Activated effector memory CD4-positive, alpha-beta T cell treated with Interleukin-2 at 50 U/mL for 16 hours (primary cell): Measurements from ENCODE around the gene ZNF503.
"Not testable (repeated sequence)": the region's sequence is repeated elsewhere in the genome, so short reads cannot be mapped to it uniquely, and the experiment has no call there.

Experiments
- DNase-seq: peaks from one replicate; pipeline ENCODE4 v3.0.0-alpha.2; 2020

The ZNF503 gene

DNA sequence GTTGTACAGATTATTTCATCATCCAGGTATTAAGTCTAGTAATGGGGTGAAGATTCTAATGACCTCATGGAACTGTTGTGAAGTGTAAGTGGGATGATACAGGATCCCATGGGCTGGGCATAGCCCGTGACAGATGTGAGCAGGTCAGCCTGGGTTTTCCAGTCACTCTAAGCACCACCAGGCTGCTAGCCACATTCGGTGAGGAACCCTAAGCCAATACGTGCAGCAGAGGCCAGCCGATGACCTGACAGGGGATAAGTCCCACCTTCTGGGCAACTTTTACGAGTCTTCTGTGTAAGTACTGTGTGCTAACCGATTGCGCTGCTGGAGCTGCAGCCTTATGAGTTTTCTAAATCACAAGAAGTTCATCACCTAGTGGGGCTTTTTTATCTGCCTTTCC, 7.3 kb downstream of the ZNF503 start:
- DNase-seq: no peak

DNA sequence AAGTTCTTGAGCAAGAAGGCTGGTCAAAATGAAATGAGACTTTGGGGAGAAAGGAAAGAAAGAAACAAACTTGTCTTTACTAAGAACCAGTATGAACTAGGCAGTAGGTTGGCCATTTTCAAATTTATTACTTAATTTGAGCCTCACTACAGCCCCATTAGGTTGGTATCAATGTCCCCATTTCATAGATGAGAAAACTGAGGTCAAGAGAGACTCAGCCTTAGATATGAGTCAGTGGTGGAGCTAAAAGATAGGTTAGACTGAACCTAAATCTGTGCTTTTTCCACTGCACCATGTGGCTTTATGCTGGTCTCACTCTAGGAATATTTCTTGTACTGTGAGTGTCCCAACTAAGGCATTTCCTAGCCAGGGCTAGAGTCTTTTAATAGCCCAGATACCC, 8.8 kb downstream of the ZNF503 start:
- DNase-seq: no peak

DNA sequence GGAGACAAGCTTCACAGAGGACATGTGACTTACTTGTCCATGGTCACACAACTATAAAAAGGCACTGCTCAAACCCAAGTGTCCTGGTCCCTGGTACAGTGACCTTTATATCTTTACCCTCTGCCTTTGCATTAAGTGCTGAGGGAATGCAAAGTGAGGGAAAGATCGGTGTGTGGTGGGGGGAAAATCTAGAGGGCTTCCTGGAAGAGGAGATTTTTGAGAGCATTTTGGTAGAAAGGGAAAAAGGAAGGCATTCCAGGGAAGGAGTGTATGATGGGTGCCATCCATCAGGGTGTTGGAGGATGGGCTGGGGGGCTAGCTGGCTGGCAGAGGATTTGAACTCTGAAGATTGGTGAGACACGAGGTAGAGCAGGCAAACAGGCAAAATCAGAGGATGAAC, 9.3 kb downstream of the ZNF503 start:
- no peak for DNase-seq

DNA sequence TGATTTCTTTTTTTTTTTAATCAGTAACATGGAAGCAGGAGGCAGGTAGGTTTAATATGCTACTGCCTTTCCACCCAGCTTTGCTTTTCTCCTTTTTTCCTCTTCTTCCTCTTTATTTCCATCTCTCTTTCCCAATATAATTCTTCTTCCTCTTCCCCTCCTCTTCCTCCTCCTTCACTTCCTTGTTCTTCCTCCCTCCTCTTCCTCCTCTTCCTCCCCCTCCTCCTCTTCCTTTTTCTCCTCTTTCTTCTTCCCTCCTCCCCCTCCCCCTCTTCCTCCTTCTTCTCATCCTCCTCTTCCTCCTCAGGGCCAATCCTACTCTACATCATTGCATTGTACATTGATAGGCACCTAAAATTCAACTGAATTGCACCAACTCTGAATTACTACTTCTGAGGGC, 11.4 kb downstream of the ZNF503 start:
- DNase-seq: no peak

DNA sequence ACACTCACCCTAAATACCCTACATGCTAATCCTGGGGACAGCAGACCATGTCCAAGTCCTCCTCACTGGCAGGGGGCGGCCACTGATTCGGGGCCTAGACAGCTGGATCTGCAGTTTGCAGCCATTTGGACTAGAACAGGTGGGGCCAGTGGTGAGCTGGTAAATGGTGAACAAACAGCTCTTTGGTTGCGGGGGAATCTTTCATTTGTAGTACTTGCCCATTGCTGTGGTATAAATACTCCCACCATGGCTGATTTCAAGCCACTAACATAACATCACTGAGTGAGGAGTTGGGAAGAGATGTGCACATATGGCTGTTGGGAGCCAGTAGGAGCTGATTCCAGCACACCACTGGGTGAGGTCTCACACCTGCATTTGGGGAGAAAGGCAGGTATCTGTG, 13.5 kb downstream of the ZNF503 start:
- DNase-seq: no peak

DNA sequence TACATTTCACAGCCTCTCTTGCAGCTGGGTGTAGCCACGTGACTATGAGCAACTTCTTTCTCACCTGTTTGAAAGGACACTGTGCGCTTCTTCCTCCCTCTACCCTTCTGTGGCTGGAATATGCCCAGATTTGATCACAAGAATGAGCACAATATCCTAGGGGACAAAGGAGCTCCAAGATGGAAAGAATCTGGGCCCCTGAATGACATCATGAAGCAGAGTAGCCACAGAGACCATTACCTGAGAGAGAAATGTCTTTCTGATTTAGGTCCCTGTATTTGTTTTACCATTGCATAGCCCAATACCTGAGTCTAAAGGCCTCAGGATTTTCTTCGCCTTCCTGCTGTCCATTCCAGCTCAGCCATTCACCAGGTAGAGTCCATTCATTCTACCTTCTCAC, 15.4 kb downstream of the ZNF503 start:
- no peak for DNase-seq

DNA sequence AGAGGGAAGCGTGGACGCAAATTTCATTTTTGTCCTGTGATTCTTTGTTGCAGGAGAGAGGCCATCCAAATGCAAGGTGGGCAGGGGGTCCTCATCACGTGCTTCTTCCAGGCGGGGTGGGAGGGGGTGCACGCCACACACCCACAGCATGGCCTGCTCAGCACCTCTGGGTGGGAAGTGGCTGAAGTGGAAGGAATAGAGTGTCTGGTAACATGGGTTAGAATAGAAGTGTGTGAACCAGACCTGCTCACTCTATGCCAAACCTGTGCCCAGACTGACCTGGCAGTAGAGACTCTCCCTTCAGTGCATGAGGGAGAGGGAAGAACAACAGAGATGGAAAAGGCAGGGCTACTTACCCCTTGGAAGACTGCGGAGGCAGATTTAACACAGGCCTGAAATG, 21.7 kb downstream of the ZNF503 start:
- DNase-seq: no peak

DNA sequence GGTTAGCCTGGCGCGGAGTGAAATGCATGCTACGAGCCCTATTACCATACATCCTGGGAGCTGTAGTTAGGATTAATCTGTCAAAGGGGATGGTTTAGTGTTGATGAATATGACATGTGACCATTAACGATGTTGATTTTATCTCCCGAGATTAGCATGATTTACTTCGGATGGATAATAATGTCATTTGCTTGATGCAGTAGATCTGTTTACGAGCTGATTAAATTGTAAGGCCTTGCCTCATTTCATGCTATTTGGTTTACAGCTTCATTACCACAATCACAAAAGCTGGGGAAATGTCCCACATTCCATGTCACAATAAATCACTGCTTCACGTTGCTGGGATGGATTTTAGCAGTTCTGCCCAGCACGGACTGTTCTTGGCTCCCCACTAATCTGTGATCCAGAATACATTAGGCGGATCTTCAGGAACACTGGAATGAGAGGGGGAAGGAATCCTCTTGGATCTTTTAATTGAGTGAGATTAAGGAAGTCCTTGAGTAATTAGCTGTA, 22.3 kb downstream of the ZNF503 start:
- DNase-seq: no peak

DNA sequence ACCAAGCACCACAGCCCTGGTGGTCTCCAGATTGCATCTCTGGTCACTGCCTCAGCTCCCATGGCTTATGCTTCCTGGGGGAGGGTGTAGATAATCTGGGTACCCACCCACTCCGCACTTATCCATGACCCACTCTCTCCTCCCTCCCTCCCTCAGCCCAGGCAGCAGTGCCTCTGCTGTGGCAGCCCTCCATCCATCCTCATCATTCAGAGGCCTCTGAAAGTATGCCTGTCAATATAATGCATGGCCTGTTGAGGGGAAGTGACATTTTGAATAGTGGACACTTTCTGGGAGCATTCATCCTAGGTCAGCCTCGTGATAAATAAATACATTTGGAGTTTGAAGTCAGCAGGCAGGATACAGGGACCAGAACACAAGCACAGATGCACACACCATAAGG, 23.2 kb downstream of the ZNF503 start:
- DNase-seq: no peak

DNA sequence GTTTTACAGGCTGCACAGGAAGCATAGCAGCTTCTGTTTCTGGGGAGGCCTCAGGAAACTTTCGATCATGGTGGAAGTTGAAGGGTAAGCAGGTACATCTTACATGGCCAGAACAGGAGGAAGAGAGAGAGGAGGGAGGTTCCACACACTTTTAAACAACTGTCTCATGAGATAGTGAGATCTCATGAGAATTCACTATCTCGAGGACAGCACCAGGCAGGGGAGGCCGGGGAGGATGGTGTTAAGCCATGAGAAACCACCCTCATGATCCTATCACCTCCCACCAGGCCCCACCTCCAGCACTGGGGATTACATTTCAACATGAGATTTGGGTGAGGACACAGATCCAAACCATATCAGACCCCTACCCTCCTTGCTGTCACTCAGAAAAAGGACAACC, 23.7 kb downstream of the ZNF503 start:
- DNase-seq: no peak

DNA sequence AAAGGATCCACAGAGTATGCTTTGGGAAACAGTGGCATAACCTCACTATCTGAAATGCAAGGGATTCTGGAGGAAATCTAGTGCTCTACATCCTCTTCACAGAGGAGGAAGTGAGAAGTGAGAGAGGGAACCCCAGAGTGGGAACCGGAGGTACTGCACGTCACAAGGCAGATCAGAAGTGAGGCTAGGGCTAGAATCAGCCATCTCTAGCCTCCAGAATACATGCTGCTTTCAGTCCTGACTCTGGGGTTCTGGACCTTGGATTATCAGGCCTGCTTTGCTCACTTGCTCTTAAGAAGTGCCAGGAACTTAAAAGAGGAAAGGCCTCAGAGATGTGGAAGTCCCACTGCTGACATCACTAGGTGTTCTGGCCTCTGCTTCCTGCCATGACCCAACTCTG, 25.7 kb downstream of the ZNF503 start:
- no peak for DNase-seq

DNA sequence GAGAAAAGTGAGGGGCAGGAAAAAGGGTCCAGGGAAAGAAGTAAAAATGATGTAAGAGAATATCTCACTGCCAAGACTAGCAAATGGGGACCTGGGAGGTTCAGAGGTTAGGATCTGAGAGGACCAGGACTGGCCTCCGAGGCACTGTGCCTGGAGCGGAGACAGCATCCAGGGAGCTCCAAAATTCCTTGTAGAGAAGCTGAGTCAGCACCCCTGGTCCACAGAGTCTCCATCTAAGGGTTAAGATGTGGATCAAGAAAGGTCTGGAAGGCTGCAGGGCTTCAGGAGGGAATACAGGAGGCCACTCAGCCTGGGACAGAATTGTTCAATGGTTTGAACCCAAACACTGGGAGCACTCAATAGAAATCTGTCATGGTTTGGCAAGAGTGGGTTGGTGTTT, 30.6 kb downstream of the ZNF503 start:
- no peak for DNase-seq

DNA sequence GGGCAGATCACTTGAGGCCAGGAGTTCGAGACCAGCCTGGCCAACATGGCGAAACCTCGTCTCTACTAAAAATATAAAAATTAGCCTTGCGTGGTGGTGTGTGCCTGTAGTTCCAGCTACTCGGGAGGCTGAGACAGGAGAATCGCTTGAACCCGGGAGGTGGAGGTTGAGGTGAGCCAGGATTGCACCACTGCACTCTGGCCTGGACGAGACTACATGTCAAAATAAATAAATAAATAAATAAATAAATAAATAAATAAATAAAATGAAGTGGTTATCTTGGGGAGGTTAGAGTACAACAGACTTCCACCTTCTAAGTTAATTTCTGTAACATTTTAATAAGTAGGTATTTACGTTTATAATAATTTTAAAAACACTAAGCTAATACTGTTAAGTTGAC, 31.7 kb downstream of the ZNF503 start:
- DNase-seq: not testable (repeated sequence)

DNA sequence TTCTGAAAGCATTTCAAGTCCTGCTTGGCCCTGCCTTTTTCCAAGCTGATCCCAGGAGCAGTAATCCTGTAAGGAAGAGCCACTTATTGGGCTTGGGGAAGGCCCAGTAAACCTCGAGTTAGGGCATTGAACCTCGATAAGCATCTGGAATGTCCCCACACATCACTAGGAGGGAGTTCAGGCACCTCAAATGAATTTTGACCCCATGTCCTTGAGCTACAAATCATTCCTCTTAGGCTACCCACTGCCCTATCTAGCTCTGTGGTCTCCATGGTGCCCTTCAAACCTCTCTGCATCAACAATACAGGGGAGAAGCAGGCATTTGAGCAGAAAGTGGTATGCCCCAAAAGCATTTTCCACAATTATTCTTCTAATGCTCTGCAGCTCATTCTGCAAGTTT, 33.7 kb downstream of the ZNF503 start:
- no peak for DNase-seq

DNA sequence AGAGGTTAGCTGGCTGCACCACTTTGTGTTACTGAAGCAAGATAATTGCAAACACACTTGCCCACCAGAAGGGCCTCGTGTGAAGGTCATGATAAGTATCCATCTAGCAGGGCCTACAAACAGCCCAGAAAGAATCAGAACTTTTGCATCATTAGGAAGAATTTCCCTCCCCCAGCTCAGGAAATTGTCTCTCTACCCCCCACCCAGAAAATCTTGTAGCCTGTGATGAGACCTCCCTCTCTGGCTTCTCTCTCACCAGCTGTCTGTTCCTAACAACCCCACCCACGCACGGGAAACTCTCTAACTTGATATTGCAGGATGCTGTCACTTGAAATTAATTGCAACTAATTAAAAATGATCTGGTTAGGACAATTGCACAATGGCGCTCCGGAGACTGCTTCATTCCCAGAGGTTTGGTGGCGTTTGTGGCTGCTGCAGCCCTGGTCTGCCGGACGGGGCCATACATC, 34.5 kb downstream of the ZNF503 start:
- DNase-seq: no peak

DNA sequence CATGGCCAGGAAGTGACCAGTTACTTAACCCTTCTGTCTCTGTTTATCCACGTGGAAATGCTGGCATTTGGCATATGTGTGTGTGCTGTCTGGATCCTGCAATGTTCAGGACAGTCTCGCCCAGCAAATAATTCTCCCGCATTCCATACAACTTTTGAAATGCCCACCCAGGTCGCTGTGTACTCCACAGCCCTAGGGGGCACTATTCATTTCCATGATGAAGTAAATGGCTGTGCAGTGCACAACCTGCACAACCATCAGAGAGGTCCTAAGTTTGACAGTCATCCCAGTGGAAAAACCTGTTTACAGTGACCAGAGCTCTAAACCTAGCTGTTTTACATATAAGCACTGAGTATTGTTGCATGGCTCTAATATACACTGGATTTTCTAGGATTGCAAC, 38.1 kb downstream of the ZNF503 start:
- DNase-seq: no peak

DNA sequence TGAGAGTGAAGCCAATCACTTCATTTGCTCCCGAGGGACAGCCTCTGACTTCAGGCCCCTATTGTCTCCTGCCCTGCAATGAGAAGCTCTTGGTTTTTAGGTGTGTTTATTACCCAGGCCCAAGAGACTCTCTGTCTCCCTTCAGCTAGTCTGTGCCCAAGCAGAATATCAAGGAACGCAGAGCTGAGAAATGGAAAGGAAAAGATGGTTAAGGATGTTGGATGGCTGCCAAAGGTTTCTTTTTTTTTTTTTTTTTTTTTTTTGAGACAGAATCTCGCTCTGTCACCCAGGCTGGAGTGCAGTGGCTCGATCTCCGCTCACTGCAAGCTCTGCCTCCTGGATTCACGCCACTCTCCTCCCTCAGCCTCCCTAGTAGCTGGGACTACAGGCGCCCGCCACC, 41.7 kb downstream of the ZNF503 start:
- DNase-seq: not testable (repeated sequence)

DNA sequence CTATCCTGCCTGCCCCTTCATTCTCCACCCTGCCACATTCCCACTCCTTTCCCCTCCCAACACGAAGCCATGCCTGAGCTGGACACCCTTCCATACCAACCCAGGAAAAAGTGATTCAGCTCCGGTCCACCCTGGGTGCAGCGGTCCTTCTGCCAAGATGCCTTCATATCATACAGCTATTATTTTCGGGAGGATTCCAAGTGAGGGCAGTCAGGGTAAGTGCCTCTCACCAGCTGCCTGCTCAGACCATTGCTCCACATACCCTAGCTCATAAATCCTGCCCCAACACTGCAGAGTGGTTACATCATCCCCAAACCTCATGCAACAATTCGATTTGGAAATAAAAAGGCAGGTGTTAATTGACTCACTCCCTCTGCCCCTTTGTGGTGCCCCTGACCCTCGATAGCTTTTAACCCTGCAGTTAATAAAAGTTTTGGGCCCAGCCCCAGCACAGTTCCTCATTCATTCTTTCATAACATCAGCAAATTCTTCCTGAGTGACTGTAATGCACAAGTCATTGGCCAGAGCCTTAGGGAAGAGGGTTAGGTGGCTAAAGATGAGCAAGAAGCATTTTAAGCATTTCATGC, 42.6 kb downstream of the ZNF503 start:
- no peak for DNase-seq

DNA sequence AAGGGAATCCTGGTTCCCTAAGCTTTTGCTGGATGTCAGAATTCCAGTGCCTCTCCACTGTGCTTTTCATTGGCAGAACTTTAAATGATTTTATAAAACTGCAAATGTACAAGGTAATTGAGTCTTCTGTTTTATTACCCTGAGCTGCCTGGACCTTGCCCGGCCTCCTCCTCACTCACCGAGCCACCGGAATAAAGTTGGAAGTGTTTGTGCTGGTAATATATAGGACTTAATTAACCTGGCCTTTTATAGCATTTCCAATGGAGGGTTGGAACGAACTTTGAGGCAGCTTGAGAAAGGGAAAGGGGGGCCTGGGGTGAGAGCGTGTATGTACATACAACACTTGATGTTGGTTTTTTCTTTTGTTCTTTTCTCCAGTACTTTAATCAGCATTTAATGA, 43.4 kb downstream of the ZNF503 start:
- no peak for DNase-seq

DNA sequence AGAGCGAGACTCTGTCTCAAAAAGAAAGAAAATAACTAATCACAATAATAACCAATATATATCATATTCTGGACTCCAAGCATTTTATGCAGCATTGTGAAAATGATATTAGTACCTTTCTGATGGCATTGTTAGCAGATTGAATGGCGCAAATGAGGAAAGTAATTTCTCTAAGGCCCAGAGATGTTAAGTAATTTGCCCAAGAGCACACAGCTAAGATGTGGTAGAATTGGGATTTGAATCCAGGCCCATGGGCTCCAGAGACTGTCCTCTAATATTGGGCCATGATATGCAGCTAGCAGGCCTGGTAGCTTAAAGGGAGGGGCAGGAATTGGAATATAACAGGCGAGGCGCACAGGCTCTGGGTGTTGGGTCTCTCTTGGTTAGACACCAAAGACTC, 44.1 kb downstream of the ZNF503 start:
- no peak for DNase-seq

DNA sequence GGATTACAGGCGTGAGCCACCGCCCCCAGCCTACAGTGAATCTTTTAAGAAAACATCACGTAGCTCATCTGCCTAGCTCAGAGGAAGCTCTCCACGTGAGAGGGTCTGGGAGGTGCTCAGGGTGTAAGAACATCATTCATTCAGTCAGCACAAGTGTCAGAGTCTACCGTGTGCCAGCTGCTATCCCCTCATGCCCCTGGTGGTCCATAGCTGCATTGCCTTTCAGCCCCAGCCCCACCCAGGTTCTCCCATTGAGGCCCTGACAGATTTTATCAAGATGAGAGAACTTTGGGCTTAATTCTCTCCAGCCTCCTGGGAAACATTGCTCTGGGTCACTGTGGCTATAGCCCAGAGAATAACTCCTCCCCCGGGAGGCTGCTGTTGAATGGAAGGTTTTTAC, 45.1 kb downstream of the ZNF503 start:
- no peak for DNase-seq

DNA sequence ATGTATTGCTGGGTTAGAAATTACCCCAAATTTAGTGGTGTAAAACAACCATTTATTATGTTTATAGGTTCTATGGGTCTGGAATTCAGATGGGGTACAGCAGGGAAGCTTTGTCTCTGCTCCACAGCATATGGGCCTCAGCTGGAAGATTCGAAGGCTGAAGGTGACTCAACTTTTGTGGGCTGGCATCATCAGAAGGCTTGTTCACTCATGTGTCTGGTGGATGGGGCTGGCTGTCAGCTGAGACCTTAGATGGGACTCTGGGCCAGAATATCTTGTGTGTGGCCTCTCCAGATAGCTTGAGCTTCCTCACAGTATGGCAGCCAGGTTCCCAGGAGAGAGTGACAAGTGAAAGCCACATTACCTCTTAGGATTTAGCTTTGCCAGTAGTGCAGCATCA, 45.9 kb downstream of the ZNF503 start:
- DNase-seq: no peak

DNA sequence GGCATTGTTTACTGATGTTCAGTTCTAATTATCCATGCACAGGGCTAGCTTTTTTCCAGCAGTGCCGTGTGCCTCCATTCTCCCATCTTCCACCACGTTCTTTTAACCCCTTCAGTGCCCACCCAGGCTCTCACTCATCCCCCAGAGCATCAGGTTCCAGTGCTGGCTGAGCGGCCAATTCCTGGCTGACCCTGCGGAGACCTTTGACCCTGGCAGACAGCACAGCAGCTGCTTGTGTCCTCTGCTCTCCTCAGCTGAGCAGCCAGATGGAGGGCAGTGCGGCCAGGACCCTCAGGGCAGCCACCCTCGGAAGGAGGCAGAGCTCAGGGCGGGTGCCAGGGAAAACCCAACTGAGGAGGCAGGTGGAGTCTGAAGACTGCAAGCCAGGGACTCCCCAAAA, 48.4 kb downstream of the ZNF503 start:
- no peak for DNase-seq

DNA sequence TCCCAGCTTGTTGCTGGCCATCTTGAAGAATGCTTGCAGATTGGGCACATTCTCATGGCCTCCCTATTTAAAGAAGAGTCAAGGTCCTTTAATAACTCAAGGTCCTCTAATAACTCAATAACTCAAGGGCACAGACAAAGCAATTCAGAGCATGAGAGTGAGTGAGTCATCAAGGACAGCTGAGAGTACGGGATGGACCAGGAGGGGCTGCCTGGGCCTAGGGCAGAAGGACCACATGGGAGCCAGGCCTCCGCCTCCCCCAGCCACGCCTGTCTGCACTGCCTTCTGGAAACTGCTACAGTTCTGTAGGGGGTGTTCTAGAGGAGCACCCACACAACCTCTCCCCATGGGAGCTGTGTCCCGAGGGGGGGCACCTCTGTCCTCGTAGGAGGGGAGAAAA, 48.9 kb downstream of the ZNF503 start:
- no peak for DNase-seq

DNA sequence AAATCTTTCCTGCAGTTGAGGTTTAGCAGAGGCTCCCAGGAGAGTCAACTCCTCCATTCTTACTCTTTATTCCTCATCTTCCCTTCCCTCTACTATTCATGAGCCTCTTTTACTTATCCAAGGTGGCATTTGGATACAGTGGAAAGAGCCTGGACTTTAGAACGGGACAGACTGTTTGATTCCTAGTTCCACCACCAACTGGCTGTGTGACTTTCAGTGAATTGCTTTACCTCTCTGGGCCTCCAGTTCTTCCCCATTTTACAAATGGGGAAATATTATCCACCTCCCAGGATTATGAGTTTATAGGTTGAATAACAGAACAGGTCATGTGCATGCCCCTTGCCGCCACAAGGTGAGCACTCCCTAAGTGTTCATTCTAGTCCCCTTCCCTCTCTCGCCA, 49.9 kb downstream of the ZNF503 start:
- no peak for DNase-seq

DNA sequence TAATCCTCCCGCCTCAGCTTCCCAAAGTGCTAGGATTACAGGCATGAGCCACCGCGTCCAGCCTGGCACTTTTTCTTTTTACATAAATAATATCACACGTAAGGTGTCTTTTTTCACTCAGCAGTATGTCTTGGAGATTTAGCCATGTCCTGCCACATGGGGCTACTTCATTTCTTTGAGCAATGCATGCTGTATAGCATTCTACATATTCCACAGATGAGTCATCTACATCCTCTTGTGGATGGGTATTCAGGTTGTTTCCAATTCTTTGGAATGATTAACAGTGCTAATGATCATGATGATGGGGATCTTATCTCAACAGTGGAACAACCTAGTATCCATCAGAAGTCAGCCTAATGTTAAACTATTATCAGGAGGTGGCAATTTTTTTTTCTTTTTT, 50.8 kb downstream of the ZNF503 start:
- no peak for DNase-seq
